NAMALWA (cell line): Measurements from ENCODE around the gene SLC25A21.
"Not testable (repeated sequence)": the region's sequence is repeated elsewhere in the genome, so short reads cannot be mapped to it uniquely, and the experiment has no call there.

Source experiments
- DNase-seq: peaks from one replicate; pipeline ENCODE4 v3.0.0-alpha.2; 2015; ENCODE audit warnings: low spot score

The SLC25A21 gene

DNA sequence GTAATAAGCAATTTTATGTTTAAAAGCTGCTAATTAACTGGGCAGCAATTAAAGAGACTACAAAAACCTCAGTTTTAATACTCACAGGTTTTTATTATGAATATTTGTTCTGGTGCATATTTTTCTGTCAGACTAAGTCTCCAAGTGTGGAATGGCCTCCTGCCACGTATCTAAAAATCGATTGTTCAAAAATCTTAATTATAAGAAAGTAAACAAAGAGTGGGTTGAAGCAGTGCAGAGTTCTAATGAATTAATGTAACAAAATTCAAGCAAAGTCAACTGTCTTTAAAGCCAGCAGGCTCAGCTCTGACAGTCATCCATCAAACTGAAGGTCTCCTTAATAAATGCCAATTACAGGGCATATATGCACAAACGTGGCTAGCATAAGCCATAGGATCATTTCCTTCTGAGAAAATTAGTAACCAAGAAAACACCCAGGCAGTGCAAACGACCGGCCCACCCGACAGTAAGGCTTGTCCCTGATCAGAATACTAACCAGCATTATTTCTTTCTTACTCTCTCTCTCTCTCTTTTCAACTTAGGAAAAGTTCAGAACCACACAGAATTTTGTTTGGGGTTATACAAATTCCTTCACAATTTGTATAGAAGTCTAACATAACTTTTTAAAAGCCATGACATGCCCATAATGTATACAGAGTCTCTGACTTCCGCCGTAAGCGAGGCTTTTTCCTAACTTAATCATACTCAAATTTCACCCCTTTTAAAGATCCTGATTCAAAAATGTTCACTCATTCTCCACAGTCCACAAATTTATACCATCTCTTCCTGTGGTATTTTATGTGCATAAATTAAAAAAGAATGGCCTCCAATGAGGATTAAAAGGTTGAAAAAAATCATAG lies 83.8 kb downstream of the SLC25A21 start:
- no peak for DNase-seq

DNA sequence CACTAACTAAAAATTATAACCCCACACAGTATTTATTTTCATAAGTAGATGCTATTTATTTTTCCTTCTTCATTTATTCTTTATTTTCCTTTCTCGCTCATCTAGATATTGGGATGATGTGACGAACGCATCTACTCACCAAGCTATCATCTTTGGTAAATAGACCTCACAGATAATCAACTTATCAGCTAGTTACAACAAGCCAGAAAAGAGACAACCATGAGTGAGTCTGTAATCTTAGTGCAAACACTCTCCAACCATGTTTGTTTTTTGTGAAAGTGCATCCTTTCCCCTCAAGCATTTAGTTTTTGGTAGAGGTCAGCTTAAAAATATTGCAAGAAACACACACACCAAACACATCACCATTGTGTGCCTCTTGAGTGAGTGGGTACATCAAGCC lies 84.9 kb downstream of the SLC25A21 start:
- no peak for DNase-seq

- DNase-seq = no peak
These were observed 88.8 kb downstream of the SLC25A21 start for GRCh38 chr14:37083599-37083998.

DNA sequence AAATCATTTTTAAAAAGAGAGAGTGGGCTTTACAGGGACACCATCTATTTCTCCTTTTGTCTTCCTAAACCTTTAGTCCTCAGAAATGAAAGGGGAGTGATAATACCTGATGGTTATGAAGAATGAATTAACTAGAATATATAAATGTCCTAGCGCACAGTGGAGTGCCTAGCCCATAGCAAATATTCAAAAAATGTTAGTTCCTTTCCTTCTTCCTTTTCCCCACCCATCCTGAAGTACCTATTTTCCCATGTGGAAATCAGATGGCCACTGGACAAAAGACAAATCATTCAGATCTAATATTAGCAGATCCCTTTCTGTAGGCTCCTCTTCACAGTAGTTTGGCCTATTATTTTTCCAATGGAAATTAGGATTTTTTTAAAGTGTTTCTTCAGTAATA lies 90.0 kb downstream of the SLC25A21 start:
- no peak for DNase-seq

DNA sequence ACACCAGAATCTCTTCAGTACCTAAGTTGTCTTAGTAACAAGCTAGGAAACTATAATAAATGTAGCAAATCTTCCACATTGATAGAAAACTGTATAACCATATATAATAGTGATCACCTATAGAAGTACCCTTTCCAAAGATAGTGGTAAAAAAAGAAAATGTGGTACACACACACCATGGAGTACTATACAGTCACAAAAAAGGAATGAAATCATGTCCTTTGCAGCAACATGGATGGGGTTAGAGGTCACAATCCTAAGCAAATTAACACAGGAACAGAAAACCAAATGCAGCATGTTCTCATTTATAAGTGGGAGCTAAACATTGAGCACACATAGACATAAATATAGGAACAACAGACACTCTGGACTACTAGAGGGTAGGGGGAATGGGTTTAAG lies 90.5 kb downstream of the SLC25A21 start:
- DNase-seq = no peak

DNA sequence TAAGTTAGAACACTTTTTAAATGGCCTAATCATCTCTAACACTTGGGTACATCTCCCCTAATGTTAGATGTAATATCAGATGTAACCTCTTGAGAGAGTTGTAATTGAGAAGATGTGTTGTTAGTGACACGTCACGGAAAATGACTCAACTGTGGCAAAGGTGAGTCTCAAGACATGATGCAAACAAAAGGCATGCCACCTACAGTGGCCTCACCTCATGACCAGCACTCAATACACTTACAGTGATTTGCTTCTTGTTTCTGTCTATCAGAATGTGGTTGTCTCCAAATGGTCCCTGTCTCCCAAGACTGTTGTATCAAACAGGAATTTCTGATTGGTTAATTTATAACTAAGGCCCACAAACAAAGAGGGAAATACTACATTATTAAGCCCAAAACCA lies 91.2 kb downstream of the SLC25A21 start:
- DNase-seq = no peak

- no peak for DNase-seq
These were observed 94.3 kb downstream of the SLC25A21 start for GRCh38 chr14:37078131-37078530.

- DNase-seq = not testable (repeated sequence)
These were observed 98.1 kb downstream of the SLC25A21 start for GRCh38 chr14:37074320-37074719.

GRCh38 chr14:37063467-37064240 lies 108.8 kb downstream of the SLC25A21 start:
- DNase-seq = no peak

DNA sequence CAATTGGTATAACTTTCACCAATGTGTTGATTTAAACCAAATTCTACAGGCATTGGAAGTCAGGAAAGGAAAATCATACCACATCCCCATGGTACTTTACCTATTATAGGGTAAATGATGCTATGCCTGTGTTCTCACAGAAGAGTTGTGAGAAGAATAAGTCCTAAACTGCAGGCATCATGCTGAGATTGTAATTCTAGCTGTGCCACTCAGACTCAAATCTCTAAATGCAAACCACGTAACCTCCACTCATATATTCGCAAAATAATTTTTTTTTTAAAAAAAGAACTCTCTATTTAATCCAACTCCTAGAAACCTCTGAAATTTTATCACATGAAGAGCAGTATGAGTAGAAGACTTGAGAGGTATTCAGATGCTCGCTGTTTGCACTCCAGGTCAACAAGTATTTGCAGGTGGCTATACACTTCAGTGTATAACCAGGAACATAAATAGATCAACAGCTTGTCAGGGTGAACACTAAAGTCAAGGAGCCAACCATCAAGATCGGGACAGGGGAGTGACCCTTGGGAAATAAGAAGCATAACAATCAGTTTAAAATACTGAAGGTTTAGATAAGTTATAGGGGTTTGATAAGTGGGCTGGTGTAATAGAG lies 110.1 kb downstream of the SLC25A21 start:
- DNase-seq = no peak

DNA sequence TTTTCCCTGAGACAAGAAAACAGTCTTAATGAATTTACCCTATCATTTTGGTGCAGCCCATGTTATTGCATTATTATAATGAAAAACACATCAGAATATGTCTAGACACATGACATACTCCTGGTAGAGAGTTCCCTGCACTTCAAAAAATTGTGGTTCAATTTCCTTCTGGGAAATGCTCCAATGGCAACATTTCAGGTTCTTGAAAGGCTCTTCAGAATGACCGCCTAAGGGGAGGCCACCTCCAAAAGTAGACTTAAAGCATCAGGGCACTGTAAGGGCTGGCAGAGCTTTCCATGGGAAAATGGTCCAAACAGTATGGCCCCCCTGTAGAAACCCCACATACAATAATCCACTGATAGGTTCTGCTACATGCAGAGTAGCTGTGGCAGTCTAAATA lies 110.7 kb downstream of the SLC25A21 start:
- no peak for DNase-seq

DNA sequence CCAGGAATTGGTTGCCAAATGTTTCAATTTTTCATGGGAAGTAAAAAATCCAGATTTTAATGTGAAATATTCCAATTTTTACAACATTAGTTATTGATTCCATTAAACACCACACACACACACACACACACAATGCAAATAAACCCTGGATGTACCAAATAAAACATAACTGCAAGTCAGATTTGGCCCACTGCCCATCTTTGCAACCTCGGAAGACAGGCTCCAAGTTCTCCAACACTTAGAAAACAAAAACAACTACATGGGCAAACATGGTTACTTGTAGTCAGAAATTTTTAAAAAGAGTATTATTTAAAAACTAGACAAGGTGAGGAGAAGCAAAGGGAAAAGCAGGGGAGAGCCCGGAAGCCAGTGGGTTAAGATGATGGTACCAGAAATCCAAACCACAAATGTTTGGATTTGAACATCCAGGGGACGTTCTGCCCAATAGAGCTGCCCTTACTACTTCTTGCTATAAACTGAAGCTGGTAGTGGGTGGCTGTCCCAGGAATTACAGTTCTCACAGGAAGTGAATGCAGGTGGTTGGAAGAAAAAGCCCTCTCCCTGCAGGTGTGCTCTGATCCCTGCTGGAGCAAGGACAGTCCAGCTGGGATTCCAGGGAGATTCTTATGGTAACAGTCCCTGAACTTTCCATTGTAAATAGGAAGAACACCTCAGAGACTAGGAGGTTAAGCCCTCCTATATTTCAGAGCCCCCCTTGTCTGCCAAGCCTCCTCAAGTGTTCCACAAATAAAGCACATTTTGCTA lies 111.7 kb downstream of the SLC25A21 start:
- no peak for DNase-seq

DNA sequence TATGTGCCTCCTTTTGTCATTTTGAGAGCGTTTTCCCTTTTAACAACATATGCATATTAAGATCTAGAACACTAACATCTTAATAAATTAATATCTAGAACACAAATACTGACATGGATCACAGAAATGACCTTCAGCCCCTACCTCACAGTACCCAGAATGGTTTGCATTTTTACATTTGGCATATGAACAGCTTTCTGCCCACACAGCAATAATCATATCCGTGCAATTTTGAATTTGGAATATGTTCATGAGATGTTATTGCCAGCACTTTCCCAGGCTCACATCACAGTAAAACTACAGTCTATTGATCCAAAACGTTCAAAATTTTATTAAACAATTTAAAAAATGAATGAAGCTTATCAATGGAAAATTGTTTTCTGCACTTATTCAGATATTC lies 114.6 kb downstream of the SLC25A21 start:
- DNase-seq = no peak

DNA sequence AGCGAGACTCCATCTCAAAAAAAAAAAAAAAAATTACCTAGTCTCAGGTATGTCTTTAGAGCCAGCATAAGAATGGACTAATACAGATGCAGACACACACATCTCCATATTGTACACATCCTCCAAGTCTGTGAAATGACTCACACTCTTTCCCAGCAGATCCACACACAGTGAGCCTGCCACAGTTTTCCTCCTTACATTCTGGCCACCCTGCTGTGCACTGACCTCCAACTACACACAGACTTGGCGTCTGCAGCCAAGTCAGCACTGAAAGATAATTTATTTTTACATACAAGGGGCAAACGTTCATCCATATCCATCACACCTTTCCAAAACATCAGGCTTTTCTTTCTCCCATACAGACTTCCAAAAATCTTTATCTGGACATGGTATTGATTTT lies 115.9 kb downstream of the SLC25A21 start:
- no peak for DNase-seq

GRCh38 chr14:37054869-37055268 lies 117.5 kb downstream of the SLC25A21 start:
- no peak for DNase-seq

- no peak for DNase-seq
These were observed 118.3 kb downstream of the SLC25A21 start for GRCh38 chr14:37054144-37054543.

- DNase-seq = no peak
These were observed 120.7 kb downstream of the SLC25A21 start for GRCh38 chr14:37051680-37052079.

GRCh38 chr14:37051153-37051552 lies 121.3 kb downstream of the SLC25A21 start:
- DNase-seq = no peak

- DNase-seq = no peak
These were observed 123.7 kb downstream of the SLC25A21 start for GRCh38 chr14:37048666-37049071.

DNA sequence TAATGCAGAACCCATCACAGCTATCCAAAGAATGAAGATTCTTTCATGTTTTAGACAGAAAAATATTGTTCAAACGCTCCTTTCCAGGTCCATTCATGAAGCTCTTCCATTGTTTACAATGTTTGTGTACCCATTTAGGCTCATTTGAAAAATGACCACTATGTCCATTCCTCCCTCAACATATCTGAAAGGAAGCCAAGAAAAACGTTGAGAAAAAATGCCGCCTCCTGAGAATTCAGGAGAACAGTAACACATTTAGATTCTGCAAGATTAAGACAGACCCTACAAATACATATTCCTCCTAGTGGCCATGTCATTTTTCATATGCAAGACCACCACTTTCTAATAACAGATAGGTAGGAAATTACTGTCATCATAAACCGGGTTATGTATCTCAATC lies 124.4 kb downstream of the SLC25A21 start:
- DNase-seq = no peak

DNA sequence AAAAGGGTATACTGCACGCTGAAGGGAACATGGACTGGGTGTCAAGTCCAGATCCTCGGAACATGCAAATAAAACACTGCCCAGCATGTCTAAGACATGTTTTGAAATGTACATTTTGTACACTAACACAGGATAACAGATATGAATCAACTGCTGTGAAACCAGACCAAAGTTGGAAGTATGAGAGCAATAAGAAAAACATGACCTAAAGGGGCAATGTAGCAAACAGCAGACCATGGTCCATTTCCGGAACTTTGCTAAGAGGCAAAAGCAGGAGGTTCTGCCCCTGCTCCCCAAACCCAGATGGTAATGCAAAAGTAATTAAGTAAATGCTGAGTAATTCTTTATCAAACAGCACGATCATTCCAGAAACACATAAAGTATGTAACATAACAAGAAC lies 125.2 kb downstream of the SLC25A21 start:
- DNase-seq = no peak

DNA sequence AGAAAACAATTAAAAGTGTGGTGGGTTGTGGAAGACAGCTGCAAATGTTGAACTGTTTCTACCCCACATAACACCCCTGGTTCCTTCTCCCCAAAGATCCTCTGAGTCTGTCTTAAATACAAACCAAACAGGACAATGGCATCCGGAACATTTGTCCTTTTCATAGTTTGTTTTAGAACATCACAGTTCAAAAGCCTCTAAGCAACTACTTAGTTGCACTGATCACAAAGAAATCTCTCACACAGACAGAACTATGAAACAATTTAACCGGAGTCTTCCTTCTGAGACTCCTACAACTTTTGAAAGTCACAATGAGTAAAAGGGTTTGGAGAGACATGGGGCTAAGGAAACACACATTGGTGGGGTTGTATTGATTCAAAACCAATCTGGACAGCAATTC lies 125.6 kb downstream of the SLC25A21 start:
- no peak for DNase-seq
